GM18517 (cell line): Measurements from ENCODE around the gene GJB2.
A peak's percentile ranks its signal among the peaks of the same experiment; 100 is the strongest.

Experiments used
- ATAC-seq: cut with Tn5 transposase; IDR thresholded peaks from one replicate; pipeline ENCODE4 v1.9.1; 2021; ENCODE audit warnings: mild to moderate bottlenecking, moderate library complexity; ENCODE audit not compliant: unreplicated experiment

Gene GJB2

GRCh38 chr13:20193162-20193906, 596 bp upstream of the GJB2 start:
- no peak for ATAC-seq

GRCh38 chr13:20192158-20192835, 441 bp downstream of the GJB2 start:
- ATAC-seq = no peak

GRCh38 chr13:20191311-20192157, 1.2 kb downstream of the GJB2 start:
- ATAC-seq = no peak

GRCh38 chr13:20190481-20191310, 2.0 kb downstream of the GJB2 start:
- ATAC-seq = no peak

- no peak for ATAC-seq
Measured at GRCh38 chr13:20190076-20190475, 2.7 kb downstream of the GJB2 start.

- ATAC-seq = no peak
Measured at GRCh38 chr13:20188667-20189553, 3.8 kb downstream of the GJB2 start.

- no peak for ATAC-seq
Measured at GRCh38 chr13:20186771-20187170, 6.0 kb downstream of the GJB2 start.

- ATAC-seq = no peak
Measured at GRCh38 chr13:20185366-20186056, 7.2 kb downstream of the GJB2 start.

- ATAC-seq = no peak
Measured at GRCh38 chr13:20182231-20182846, 10.4 kb downstream of the GJB2 start.

GRCh38 chr13:20181188-20181587, 11.6 kb downstream of the GJB2 start:
- ATAC-seq = no peak

- no peak for ATAC-seq
Measured at GRCh38 chr13:20178156-20178555, 14.6 kb downstream of the GJB2 start.

- no peak for ATAC-seq
Measured at GRCh38 chr13:20177049-20177831, 15.5 kb downstream of the GJB2 start.

GRCh38 chr13:20175907-20176652, 16.7 kb downstream of the GJB2 start:
- ATAC-seq = no peak

- no peak for ATAC-seq
Measured at GRCh38 chr13:20175406-20175794, 17.3 kb downstream of the GJB2 start.

GRCh38 chr13:20174656-20175405, 17.9 kb downstream of the GJB2 start:
- ATAC-seq = peak; percentile 92

- ATAC-seq = no peak
Measured at GRCh38 chr13:20173116-20173746, 19.5 kb downstream of the GJB2 start.
